22Rv1 (cell line): ENCODE measurements around the gene TRAF1.

ENCODE experiments used
- H3K27ac ChIP-seq: fragments of 450-650 bp; 2 replicates; pipeline ENCODE4 v1.5.1; 2017
- ZFX ChIP-seq: fragments of 450-650 bp; IDR thresholded peaks from 2 replicates; pipeline ENCODE4 v1.6.1; 2017; ENCODE audit warnings: antibody characterized with exemption, borderline replicate concordance
- TF ChIP-seq, protein P1 (sequence below): fragments of 450-650 bp; IDR thresholded peaks from 2 replicates; pipeline ENCODE4 v1.5.1; 2017; ENCODE audit warnings: mild to moderate bottlenecking

TRAF1 gene

DNA sequence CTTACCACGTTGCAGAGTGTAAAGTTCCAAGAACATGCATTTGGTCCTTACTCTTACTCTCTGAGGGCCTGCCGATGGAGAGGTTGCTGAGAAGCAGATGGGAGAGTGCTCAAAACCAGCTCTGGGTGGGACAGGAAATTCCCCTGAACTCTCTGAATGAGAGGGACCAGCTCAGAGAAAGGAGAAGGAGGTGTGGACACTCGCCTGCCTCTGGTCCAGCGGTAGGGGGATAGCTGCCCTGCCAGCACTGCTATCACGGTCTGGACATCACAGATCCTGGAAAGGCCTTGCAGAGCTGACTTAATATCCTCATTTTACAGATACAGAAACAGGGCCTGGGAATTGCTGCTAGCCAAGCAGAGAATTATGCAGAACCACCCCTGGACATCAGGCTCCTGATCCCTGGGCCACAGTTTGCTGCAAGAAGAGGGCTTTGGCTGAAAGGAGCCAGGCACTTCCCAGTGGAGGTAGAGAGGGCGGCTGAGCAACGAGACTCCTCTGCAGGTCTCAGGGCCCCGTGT, 4.9 kb downstream of the TRAF1 start:
- H3K27ac ChIP-seq, result no peak overlapping the region
- no peak for TF ChIP-seq ZFX
- TF ChIP-seq, protein P1, sequence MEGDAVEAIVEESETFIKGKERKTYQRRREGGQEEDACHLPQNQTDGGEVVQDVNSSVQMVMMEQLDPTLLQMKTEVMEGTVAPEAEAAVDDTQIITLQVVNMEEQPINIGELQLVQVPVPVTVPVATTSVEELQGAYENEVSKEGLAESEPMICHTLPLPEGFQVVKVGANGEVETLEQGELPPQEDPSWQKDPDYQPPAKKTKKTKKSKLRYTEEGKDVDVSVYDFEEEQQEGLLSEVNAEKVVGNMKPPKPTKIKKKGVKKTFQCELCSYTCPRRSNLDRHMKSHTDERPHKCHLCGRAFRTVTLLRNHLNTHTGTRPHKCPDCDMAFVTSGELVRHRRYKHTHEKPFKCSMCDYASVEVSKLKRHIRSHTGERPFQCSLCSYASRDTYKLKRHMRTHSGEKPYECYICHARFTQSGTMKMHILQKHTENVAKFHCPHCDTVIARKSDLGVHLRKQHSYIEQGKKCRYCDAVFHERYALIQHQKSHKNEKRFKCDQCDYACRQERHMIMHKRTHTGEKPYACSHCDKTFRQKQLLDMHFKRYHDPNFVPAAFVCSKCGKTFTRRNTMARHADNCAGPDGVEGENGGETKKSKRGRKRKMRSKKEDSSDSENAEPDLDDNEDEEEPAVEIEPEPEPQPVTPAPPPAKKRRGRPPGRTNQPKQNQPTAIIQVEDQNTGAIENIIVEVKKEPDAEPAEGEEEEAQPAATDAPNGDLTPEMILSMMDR, result no peak

DNA sequence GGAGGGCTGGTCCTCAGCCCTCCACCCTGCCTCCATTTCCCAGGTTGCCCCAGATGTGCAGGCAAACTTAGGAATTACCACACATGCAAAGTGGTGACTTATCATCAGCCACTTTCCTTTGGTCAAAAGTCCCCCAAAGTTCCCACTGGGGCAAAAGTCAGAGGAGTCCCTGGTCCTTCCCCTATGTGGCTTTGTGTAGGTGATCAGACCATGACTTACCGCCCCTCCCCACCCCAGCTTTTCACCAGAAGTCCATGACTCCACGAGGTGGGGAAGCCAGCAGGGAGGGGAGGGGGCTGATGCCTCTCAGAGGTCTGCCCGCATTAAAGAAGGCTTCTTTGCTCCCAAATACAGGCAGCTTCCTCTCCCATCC, 5.8 kb downstream of the TRAF1 start:
- TF ChIP-seq, protein P1, result no peak
- TF ChIP-seq ZFX, result no peak
- H3K27ac ChIP-seq, result peak overlapping the region; percentile 32; the same call in 1 of the 2 replicates

DNA sequence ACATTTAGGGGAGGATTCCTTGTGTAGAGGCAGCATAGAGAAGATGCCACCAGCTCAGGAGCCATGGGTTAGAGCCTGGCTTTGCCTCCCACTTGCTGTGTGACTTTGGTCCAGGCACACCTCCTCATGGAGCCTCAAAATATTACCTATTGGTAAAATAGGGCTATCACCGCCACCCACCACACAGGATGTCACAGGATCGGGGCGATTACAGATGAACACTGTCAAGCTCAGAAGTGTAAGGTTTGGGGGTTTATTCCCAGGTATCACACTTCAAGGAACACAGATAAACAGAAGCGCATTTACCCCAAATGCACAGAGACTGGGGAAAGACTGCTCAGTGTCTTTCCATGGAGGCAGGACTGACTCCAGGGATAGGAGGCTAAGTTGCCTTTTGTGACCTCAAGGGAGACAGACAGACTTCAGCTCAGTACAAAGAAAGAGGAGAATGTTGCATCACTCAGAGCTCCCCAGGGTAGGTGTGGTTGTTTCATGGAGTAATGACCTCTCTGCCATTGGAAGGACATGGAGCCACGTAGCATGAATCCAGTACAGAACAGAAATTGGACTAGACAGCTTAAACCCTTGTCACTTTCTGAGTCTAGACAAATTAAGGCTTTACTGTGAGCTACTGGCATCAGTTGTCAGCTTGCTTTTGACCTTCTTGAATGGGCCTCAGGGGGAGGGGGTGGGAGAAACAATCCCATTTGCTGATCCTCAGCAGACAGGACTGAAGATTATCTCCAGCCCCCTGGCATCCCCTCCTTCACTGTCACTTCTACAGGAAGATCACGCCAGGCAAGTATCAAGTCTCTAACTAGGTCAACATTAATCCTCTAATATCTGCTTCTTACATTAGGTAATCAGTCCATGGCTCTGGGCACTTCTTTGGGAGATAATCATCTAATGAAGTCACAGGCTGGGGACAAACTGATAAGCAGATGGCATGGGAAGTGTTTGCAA, 6.5 kb downstream of the TRAF1 start:
- peak overlapping the region; percentile 32; the same call in 1 of the 2 replicates for H3K27ac ChIP-seq

DNA sequence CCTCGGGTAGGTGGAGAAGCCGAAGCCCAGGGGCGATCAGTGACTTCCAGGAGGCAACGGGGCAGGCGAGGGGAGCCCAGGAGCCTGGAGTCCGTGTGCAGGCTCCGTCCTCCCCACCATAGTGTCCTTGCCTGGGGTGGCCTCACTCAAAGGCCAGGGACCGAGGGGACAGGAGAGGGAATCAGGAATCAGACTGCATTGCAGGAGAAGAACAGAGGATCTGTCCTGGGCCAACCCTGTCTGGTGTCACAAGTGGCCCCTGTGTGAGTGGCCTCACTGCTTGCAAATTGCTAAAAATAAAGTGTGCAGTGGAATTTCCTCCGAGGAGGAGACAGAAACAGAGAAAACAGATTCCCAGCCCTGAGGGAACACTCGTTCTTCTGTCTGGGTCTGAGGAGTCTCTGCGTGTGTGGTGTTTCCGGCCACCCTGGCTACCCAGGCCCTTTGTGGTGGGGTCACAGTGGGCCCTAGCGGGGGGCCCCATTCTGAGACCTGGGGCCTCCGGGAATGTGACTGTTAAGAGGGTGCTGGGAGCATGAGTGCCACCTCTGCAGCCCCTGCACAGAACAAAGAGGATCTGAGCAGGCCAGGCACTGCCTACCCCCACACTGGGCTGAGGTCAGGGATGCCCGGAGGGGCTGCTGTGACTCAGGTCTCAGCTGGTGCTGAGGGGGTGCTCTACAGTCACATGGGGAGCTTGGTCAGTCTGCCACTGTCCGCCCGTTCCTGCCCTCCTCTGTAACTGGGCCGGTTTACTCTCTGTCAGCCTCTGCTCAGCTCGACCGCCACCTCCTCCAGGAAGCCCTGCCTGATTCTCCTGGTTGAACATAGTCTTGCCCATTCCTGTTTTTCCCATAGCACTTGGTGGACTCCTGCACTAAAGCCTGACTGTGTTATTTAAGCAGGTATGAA, 7.4 kb downstream of the TRAF1 start:
- TF ChIP-seq, protein P1, result no peak
- no peak for TF ChIP-seq ZFX

More for the DNA sequence above, 6.5 kb downstream of the TRAF1 start:
- TF ChIP-seq, protein P1, result no peak
- TF ChIP-seq ZFX, result no peak

DNA sequence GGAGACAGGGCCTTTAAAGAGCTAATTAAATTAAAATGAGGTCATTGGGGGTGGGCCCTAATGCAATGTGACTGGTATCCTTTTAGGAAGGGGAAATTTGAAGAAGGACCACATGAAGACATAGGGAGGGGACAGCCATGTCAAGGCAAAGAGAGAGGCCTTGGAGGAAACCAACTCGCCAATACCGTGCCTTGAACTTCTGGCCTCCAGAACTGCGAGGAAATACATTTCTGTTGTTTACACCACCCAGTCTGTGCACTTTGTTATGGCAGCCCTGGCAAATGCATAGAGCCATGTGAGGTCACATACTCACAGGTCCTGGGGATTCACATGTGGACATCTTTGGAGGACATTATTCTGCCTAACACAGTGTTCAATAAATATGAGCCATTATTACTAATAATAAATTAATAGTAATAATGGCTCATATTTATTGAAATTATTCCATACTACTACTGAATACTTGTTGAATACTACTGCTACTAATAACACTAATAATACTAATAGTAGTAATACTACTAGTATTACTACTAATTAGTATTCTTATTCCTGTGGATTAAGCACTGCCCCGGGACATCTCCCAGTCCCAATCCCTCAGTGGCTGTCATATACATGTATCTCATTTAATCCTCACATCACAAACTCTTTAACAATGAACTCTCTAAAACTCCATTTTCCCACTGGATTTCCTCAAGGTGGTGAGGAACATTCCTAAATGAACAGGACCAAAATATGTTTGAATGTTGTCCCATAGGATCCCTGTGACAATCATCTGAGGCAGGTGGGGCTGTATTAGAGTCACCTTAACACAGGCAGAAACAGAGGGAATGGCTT, 8.4 kb downstream of the TRAF1 start:
- no peak overlapping the region for H3K27ac ChIP-seq
- TF ChIP-seq, protein P1, result no peak
- no peak for TF ChIP-seq ZFX

More for the DNA sequence above, 7.4 kb downstream of the TRAF1 start:
- H3K27ac ChIP-seq, result peak overlapping the region; percentile 32; the same call in 1 of the 2 replicates

DNA sequence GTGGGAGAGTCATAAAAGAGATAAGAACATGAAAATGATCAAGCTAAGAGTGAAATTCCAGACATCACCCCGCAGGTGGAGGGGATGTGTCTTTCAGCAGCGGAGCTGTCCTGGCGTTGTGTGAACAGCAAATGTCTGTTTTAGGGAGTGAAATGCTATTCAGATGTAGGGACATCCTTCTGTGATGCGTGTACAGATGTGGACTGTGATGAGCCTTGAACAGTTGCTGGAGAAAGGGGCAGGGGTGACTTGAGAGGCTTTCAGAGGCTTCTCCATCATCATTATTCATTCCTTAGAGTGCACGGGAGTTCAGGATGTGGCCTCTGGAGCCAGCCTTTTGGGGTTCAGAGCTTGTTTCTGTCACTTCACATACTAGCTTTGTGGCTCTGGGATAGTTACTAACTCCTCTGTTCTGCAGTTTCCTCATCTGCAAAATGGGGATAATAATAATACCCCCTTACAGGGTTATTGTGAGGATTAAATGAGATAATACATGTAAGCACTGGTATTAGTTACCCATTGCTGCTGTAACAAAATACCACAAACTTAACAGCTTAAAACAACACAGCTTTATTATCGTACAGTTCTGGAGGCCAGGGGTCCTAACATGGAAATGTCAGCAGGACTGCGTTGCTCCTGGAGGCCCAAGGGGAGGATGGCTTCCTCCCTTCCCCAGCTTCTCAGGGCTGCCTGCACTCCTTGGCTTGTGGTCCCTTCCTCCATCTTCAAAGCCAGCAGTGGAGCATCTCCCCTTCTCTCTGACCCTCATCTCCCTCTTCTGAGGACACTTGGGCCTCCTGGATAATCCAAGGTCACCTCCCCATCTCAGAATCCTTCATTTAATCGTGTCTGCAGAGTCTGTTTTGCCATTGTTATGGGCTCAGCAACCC, 9.4 kb downstream of the TRAF1 start:
- peak overlapping the region; percentile 78 for H3K27ac ChIP-seq

More for the DNA sequence above, 9.4 kb downstream of the TRAF1 start:
- no peak for TF ChIP-seq ZFX
- TF ChIP-seq, protein P1, result no peak
